ENCODE measurements around the gene CXCL8.

Gene CXCL8

GRCh38 chr4:73718375-73719373 is 21.7 kb upstream of the CXCL8 start:
- no peak for DNase-seq

- no peak for DNase-seq
Measured at GRCh38 chr4:73721435-73721834, 18.9 kb upstream of the CXCL8 start.

GRCh38 chr4:73721909-73722308 is 18.5 kb upstream of the CXCL8 start:
- no peak for DNase-seq

GRCh38 chr4:73723023-73723422 is 17.3 kb upstream of the CXCL8 start:
- no peak for DNase-seq

- DNase-seq, result no peak
Measured at GRCh38 chr4:73723928-73724327, 16.4 kb upstream of the CXCL8 start.

- DNase-seq, result no peak
Measured at GRCh38 chr4:73725510-73725909, 14.9 kb upstream of the CXCL8 start.

- DNase-seq, result no peak
Measured at GRCh38 chr4:73725985-73726384, 14.4 kb upstream of the CXCL8 start.

GRCh38 chr4:73727685-73728084 is 12.7 kb upstream of the CXCL8 start:
- DNase-seq, result no peak

GRCh38 chr4:73728091-73728741 is 12.2 kb upstream of the CXCL8 start:
- DNase-seq, result no peak

GRCh38 chr4:73729534-73730165 is 10.7 kb upstream of the CXCL8 start:
- no peak for DNase-seq

- DNase-seq, result no peak
Measured at GRCh38 chr4:73730292-73730691, 10.1 kb upstream of the CXCL8 start.

GRCh38 chr4:73730867-73731266 is 9.5 kb upstream of the CXCL8 start:
- no peak for DNase-seq

- no peak for DNase-seq
Measured at GRCh38 chr4:73731968-73732610, 8.3 kb upstream of the CXCL8 start.

GRCh38 chr4:73732759-73733431 is 7.5 kb upstream of the CXCL8 start:
- DNase-seq, result no peak

GRCh38 chr4:73734530-73735001 is 5.8 kb upstream of the CXCL8 start:
- DNase-seq, result no peak

- no peak for DNase-seq
Measured at GRCh38 chr4:73735231-73735630, 5.1 kb upstream of the CXCL8 start.

- DNase-seq, result no peak
Measured at GRCh38 chr4:73741031-73741749, 821 bp downstream of the CXCL8 start.

- no peak for DNase-seq
Measured at GRCh38 chr4:73741750-73742489, 1.6 kb downstream of the CXCL8 start.

GRCh38 chr4:73742490-73743160 is 2.3 kb downstream of the CXCL8 start:
- no peak for DNase-seq

- no peak for DNase-seq
Measured at GRCh38 chr4:73743281-73743680, 2.9 kb downstream of the CXCL8 start.

Data from NCI-H1105 (cell line).